ENCODE data around the gene POLR3H.

Gene POLR3H

DNA sequence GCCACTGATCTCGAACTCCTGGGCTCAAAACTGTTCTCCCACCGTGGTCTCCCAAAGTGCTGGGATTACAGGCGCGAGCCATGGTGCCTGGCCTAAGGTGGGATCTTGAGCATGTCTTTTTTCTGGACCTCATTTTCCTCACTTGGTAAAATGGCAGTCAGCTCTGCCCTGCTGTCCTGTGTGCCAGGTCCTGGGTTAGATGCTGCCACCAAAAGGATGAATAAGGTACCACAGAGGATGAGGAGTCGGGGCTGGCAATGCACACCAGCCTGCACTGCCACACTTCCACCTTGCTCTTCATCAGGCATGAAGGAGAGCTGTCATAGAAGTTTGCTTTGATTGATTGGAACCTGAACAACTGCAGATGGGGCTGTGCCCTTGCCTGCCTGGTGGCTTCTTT lies 43.1 kb downstream of the POLR3H start:
- no peak overlapping the region for H3K4me3 ChIP-seq (ENCODE audit: control insufficient read depth in 1 of 7, extremely low read depth in 1 of 7, insufficient read depth in 4 of 7, low read depth in 2 of 7, low read length in 6 of 7)
- H3K36me3 ChIP-seq (ENCODE audit: control insufficient read depth in 4 of 4, insufficient read depth in 4 of 4, low read length in 3 of 4), result peaks cover 8 to 52% (median 32%) of the 10 kb centered on the region in 4 experiments
- 100% methylated on average over 5 of the region's 5 CpGs for WGBS (ENCODE audit: insufficient coverage)
- DNase-seq, result peak; percentile 29 to 51 (median 40)
- H3K27me3 ChIP-seq (replicated peaks in 2 of 5; ENCODE audit: control insufficient read depth in 4 of 5, insufficient read depth in 5 of 5, low read length in 4 of 5), result no peaks in the 10 kb centered on the region
- H3K27ac ChIP-seq (ENCODE audit: insufficient read depth in 1 of 2, low read depth in 1 of 2, low read length in 2 of 2, poor library complexity in 1 of 2, severe bottlenecking in 2 of 2), result no peak overlapping the region
- H3K9me3 ChIP-seq (ENCODE audit: control extremely low read depth in 1 of 5, control insufficient read depth in 4 of 5, insufficient read depth in 2 of 5, low read depth in 1 of 5, low read length in 4 of 5), result no peaks in the 10 kb centered on the region
- CTCF ChIA-PET, result interaction anchor here (0.7 to 5.4 kb wide), 6 partner anchors 16 to 98 kb away, joined by 3 to 36 read pairs (median 3); no protein-coding TSS in a partner anchor
- POLR2A ChIA-PET, result interaction anchor here (0.5 to 1.0 kb wide), 2 partner anchors 56 to 162 kb away, joined by 3 read pairs; no protein-coding TSS in a partner anchor
- H3K4me1 ChIP-seq (ENCODE audit: control extremely low read depth in 1 of 4, control insufficient read depth in 4 of 4, insufficient read depth in 4 of 4, low read length in 3 of 4), result no peaks in the 10 kb centered on the region

DNA sequence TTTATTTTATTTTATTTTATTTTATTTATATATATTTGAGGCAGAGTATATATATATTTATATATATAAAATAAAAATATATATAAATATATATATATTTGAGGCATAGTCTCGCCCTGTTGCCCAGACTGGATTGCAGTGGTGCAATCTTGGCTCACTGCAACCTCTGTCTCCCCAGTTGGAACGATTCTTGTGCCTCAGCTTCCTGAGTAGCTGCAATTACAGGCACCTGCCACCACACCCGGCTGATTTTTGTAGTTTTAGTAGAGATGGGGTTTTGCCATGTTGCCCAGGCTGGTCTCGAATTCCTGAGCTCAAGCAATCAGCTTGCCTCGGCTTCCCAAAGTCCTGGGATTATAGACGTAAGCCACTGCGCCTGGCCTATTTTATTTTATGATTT lies 44.0 kb downstream of the POLR3H start:
- ChIA-PET CTCF (interaction anchor here (1.0 to 5.4 kb wide), 5 partner anchors 9 to 97 kb away, joined by 3 to 36 read pairs (median 5); no protein-coding TSS in a partner anchor), POLR2A (no interaction called here)
- DNase-seq, result no peak
- Histone ChIP-seq H3K27ac (ENCODE audit: insufficient read depth in 1 of 2, low read depth in 1 of 2, low read length in 2 of 2, poor library complexity in 1 of 2, severe bottlenecking in 2 of 2) (no peak overlapping the region), H3K4me3 (ENCODE audit: control insufficient read depth in 1 of 7, extremely low read depth in 1 of 7, insufficient read depth in 4 of 7, low read depth in 2 of 7, low read length in 6 of 7) (no peak overlapping the region), H3K4me1 (ENCODE audit: control extremely low read depth in 1 of 4, control insufficient read depth in 4 of 4, insufficient read depth in 4 of 4, low read length in 3 of 4) (no peaks in the 10 kb centered on the region), H3K9me3 (ENCODE audit: control extremely low read depth in 1 of 5, control insufficient read depth in 4 of 5, insufficient read depth in 2 of 5, low read depth in 1 of 5, low read length in 4 of 5) (no peaks in the 10 kb centered on the region), H3K27me3 (replicated peaks in 2 of 5; ENCODE audit: control insufficient read depth in 4 of 5, insufficient read depth in 5 of 5, low read length in 4 of 5) (no peaks in the 10 kb centered on the region), H3K36me3 (ENCODE audit: control insufficient read depth in 4 of 4, insufficient read depth in 4 of 4, low read length in 3 of 4) (peaks cover 8 to 48% (median 33%) of the 10 kb centered on the region in 4 experiments)
- WGBS (ENCODE audit: insufficient coverage), result 100% methylated on average over 2 of the region's 7 CpGs

DNA sequence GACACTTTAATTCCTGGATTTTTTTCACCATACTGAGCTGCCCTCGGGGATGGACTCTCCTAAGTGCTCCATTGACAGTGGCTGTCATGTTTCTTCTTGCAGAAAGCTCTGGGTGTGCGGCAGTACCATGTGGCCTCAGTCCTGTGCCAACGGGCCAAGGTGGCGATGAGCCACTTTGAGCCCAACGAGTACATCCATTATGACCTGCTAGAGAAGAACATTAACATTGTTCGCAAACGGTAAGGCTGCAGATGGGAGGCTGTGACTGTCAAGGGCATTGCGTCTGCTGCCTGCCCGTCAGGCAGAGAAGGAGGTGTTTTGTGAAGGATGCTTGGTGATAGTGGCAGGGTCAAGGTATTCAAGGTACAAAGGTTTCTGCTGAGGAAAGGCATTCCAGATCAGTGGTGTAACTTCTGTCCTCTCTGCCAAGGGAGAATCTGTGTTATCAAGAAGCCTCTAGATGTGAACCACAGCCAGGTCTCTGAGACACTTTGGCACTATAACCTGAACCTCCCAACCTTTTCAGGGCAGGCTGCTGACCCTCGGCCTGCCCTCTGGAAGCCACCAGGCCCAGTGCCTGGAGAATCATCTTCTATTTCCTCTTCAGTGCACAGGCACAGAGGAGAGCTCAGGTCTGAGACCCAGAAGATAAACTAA lies 44.5 kb downstream of the POLR3H start:
- H3K36me3 ChIP-seq (ENCODE audit: control insufficient read depth in 4 of 4, insufficient read depth in 4 of 4, low read length in 3 of 4), result peaks cover 8 to 47% (median 31%) of the 10 kb centered on the region in 4 experiments
- H3K9me3 ChIP-seq (ENCODE audit: control extremely low read depth in 1 of 5, control insufficient read depth in 4 of 5, insufficient read depth in 2 of 5, low read depth in 1 of 5, low read length in 4 of 5), result no peaks in the 10 kb centered on the region
- DNase-seq, result no peak
- WGBS (ENCODE audit: insufficient coverage), result 94% methylated on average over 9 of the region's 10 CpGs
- H3K27ac ChIP-seq (ENCODE audit: insufficient read depth in 1 of 2, low read depth in 1 of 2, low read length in 2 of 2, poor library complexity in 1 of 2, severe bottlenecking in 2 of 2), result no peak overlapping the region
- POLR2A ChIA-PET, result no interaction called here
- CTCF ChIA-PET, result interaction anchor here (1.0 to 5.4 kb wide), 7 partner anchors 9 to 96 kb away, joined by 3 to 36 read pairs (median 4); partner anchors contain the start of genes ACO2 and PHF5A
- H3K4me1 ChIP-seq (ENCODE audit: control extremely low read depth in 1 of 4, control insufficient read depth in 4 of 4, insufficient read depth in 4 of 4, low read length in 3 of 4), result no peaks in the 10 kb centered on the region
- H3K4me3 ChIP-seq (ENCODE audit: control insufficient read depth in 1 of 7, extremely low read depth in 1 of 7, insufficient read depth in 4 of 7, low read depth in 2 of 7, low read length in 6 of 7), result no peak overlapping the region
- H3K27me3 ChIP-seq (replicated peaks in 2 of 5; ENCODE audit: control insufficient read depth in 4 of 5, insufficient read depth in 5 of 5, low read length in 4 of 5), result no peaks in the 10 kb centered on the region

DNA sequence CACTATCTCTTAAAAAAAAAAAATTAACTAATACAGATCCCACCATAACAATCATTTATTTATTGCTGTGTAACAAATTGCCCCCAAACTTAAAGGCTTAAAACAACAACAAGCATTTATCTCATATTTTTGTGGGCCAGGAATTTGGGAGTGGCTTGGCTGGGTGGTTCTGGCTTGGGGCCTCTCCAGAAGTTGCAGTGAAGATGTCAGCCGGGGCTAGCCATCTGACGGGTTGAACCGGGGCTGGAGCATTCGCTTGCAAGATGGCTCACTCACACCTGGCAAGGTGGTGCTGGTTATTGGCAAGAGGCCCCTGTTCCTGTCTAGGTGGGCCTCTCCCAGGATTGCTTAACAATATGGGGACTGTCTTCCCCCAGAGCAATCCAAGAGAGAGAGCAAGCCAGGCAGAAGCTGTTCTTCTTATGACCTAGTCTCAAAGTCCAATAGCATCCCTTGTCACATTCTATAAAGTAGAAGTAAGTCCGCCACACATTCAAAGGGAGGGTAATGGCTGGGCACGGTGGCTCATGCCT lies 45.9 kb downstream of the POLR3H start:
- POLR2A ChIA-PET, result no interaction called here

DNA sequence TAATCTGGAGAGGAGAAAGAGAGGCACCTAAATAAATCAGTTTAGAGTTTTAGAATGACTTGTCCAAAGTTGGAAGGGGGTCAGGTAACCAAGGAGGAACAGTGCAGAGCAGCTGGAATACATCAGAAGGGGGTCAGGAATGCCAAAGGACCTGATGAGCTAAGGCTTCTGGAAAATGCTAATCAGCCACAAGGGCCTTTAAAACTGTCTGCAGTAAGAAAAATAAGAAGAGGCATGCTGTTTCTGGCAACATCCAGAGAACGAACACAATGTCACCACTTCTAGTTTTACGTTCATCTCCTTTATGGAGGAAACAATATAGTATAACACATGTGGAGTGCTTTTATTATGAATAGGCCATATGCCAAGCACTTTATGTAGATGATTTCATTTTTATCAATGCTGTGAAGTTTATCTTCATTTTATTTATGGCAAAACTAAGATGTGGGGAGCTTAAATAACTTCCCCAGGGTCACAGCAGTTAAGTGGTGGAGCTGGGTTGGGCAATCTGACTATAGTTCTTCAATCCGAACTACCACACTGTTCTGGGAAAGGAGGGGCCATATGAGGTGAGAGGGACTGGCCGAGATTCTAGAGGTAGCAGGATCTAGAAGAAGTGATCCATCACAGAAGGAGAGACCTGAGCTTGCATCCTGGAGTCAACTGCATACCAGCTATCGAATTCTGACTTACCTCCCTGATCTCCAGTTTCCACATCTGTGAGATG lies 52.7 kb downstream of the POLR3H start:
- Histone ChIP-seq H3K27me3 (replicated peaks in 2 of 5; ENCODE audit: control insufficient read depth in 4 of 5, insufficient read depth in 5 of 5, low read length in 4 of 5) (no peaks in the 10 kb centered on the region), H3K27ac (ENCODE audit: insufficient read depth in 1 of 2, low read depth in 1 of 2, low read length in 2 of 2, poor library complexity in 1 of 2, severe bottlenecking in 2 of 2) (peak overlapping the region in 1 of 2 experiments; percentile 0), H3K4me3 (ENCODE audit: control insufficient read depth in 1 of 7, extremely low read depth in 1 of 7, insufficient read depth in 4 of 7, low read depth in 2 of 7, low read length in 6 of 7) (no peak overlapping the region), H3K4me1 (ENCODE audit: control extremely low read depth in 1 of 4, control insufficient read depth in 4 of 4, insufficient read depth in 4 of 4, low read length in 3 of 4) (no peaks in the 10 kb centered on the region), H3K9me3 (ENCODE audit: control extremely low read depth in 1 of 5, control insufficient read depth in 4 of 5, insufficient read depth in 2 of 5, low read depth in 1 of 5, low read length in 4 of 5) (no peaks in the 10 kb centered on the region), H3K36me3 (ENCODE audit: control insufficient read depth in 4 of 4, insufficient read depth in 4 of 4, low read length in 3 of 4) (peaks cover 0 to 18% (median 2%) of the 10 kb centered on the region in 4 experiments)
- no peak for DNase-seq
- 100% methylated on average over 1 of the region's 5 CpGs for WGBS (ENCODE audit: insufficient coverage)
- ChIA-PET POLR2A (no interaction called here), CTCF (interaction anchor here (0.8 kb wide), 1 partner anchor 86 kb away, joined by 3 read pairs; no protein-coding TSS in a partner anchor)

More for the DNA sequence above, 45.9 kb downstream of the POLR3H start:
- no peak for DNase-seq
- H3K4me3 ChIP-seq (ENCODE audit: control insufficient read depth in 1 of 7, extremely low read depth in 1 of 7, insufficient read depth in 4 of 7, low read depth in 2 of 7, low read length in 6 of 7), result no peak overlapping the region
- H3K9me3 ChIP-seq (ENCODE audit: control extremely low read depth in 1 of 5, control insufficient read depth in 4 of 5, insufficient read depth in 2 of 5, low read depth in 1 of 5, low read length in 4 of 5), result no peaks in the 10 kb centered on the region
- CTCF ChIA-PET, result interaction anchor here (0.9 to 5.4 kb wide), 3 partner anchors 20 to 95 kb away, joined by 3 to 36 read pairs (median 4); no protein-coding TSS in a partner anchor
- no peak overlapping the region for H3K27ac ChIP-seq (ENCODE audit: insufficient read depth in 1 of 2, low read depth in 1 of 2, low read length in 2 of 2, poor library complexity in 1 of 2, severe bottlenecking in 2 of 2)
- no peaks in the 10 kb centered on the region for H3K27me3 ChIP-seq (replicated peaks in 2 of 5; ENCODE audit: control insufficient read depth in 4 of 5, insufficient read depth in 5 of 5, low read length in 4 of 5)
- no peaks in the 10 kb centered on the region for H3K4me1 ChIP-seq (ENCODE audit: control extremely low read depth in 1 of 4, control insufficient read depth in 4 of 4, insufficient read depth in 4 of 4, low read length in 3 of 4)
- 97% methylated on average over 5 of the region's 6 CpGs for WGBS (ENCODE audit: insufficient coverage)
- H3K36me3 ChIP-seq (ENCODE audit: control insufficient read depth in 4 of 4, insufficient read depth in 4 of 4, low read length in 3 of 4), result peaks cover 6 to 41% (median 23%) of the 10 kb centered on the region in 4 experiments

DNA sequence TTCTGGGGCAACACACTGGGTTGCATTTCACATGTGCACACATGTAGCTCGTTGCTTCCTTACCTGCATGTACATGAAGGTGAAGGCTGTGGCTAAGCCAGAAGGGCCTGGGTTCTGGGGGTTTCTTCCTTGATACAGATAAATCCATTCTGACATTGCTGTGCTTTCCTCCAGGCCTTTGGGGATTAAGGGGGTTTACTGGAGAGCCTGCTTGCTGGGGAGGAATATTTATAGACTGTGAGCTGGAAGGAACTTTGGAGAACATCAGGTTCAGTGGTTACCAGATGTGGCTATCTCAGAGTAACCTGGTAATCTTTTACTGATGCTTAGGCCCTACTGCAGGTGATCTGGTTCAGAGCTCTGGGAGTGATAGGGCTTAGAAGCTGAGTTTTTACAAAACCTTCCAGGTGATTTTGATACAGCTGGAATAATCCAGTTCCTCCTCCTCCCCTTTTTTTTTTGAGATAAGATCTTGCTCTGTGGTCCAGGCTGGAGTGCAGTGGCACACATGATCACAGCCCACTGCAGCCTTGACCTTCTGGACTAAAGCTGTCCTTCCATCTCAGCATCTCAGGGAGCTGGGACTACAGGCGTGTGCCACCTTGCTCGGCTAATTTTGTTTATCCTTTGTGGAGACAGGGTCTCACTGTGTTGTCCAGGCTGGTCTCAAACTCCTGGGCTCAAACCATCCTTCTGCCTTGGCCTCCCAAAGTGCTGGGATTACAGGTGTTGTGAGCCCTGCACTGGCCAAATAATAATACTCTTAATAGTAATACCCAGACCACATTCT lies 55.5 kb downstream of the POLR3H start:
- Histone ChIP-seq H3K36me3 (ENCODE audit: control insufficient read depth in 4 of 4, insufficient read depth in 4 of 4, low read length in 3 of 4) (peaks cover 0 to 8% (median under 1%) of the 10 kb centered on the region in 4 experiments), H3K9me3 (ENCODE audit: control extremely low read depth in 1 of 5, control insufficient read depth in 4 of 5, insufficient read depth in 2 of 5, low read depth in 1 of 5, low read length in 4 of 5) (no peaks in the 10 kb centered on the region), H3K27me3 (replicated peaks in 2 of 5; ENCODE audit: control insufficient read depth in 4 of 5, insufficient read depth in 5 of 5, low read length in 4 of 5) (no peaks in the 10 kb centered on the region), H3K4me1 (ENCODE audit: control extremely low read depth in 1 of 4, control insufficient read depth in 4 of 4, insufficient read depth in 4 of 4, low read length in 3 of 4) (peaks cover 0 to 1% (median 0%) of the 10 kb centered on the region in 4 experiments), H3K27ac (ENCODE audit: insufficient read depth in 1 of 2, low read depth in 1 of 2, low read length in 2 of 2, poor library complexity in 1 of 2, severe bottlenecking in 2 of 2) (no peak overlapping the region), H3K4me3 (ENCODE audit: control insufficient read depth in 1 of 7, extremely low read depth in 1 of 7, insufficient read depth in 4 of 7, low read depth in 2 of 7, low read length in 6 of 7) (no peak overlapping the region)
- 100% methylated on average over 3 of the region's 3 CpGs for WGBS (ENCODE audit: insufficient coverage)
- DNase-seq, result no peak
- ChIA-PET POLR2A (no interaction called here), CTCF (interaction anchor here (1.4 kb wide), 1 partner anchor 20 kb away, joined by 3 read pairs; the partner anchor contains the start of genes ACO2 and PHF5A)

All from common myeloid progenitor, CD34-positive (primary cell).